NK-92 treated with Interleukin-12 subunit alpha and Interleukin-12 subunit beta, amount 100 ng/mL, for 24 hours (cell line): ENCODE measurements around the gene AKT1S1.
"Not testable (repeated sequence)": the region's sequence is repeated elsewhere in the genome, so short reads cannot be mapped to it uniquely, and the experiment has no call there.

Experiments used
- DNase-seq: peaks from one replicate; lab custom pipeline; 2025; lab: John Stamatoyannopoulos, UW

Gene AKT1S1

GRCh38 chr19:49836176-49837008, 40.8 kb downstream of the AKT1S1 start:
- DNase-seq, result no peak

- DNase-seq, result no peak
Observed at GRCh38 chr19:49835562-49835961, 41.6 kb downstream of the AKT1S1 start.

GRCh38 chr19:49833599-49833998, 43.6 kb downstream of the AKT1S1 start:
- no peak for DNase-seq

- no peak for DNase-seq
Observed at GRCh38 chr19:49832556-49832955, 44.6 kb downstream of the AKT1S1 start.

GRCh38 chr19:49831592-49831991, 45.6 kb downstream of the AKT1S1 start:
- DNase-seq, result no peak

- no peak for DNase-seq
Observed at GRCh38 chr19:49830766-49831165, 46.4 kb downstream of the AKT1S1 start.

- DNase-seq, result no peak
Observed at GRCh38 chr19:49829721-49830120, 47.4 kb downstream of the AKT1S1 start.

- DNase-seq, result no peak
Observed at GRCh38 chr19:49829200-49829599, 48.0 kb downstream of the AKT1S1 start.

- no peak for DNase-seq
Observed at GRCh38 chr19:49827034-49827433, 50.1 kb downstream of the AKT1S1 start.

GRCh38 chr19:49824662-49825061, 52.5 kb downstream of the AKT1S1 start:
- DNase-seq, result no peak

- DNase-seq, result no peak
Observed at GRCh38 chr19:49823472-49823871, 53.7 kb downstream of the AKT1S1 start.

GRCh38 chr19:49820125-49820524, 57.0 kb downstream of the AKT1S1 start:
- DNase-seq, result no peak

- not testable (repeated sequence) for DNase-seq
Observed at GRCh38 chr19:49819452-49820115, 57.6 kb downstream of the AKT1S1 start.
